NCI-H446 (cell line): ENCODE results near the gene TGIF1.
"Not testable (repeated sequence)": the region's sequence is repeated elsewhere in the genome, so short reads cannot be mapped to it uniquely, and the experiment has no call there.

Source experiments
- DNase-seq, 2 experiments: peaks; one replicate each; lab custom pipeline; 2025; lab: John Stamatoyannopoulos, UW

The TGIF1 gene

DNA sequence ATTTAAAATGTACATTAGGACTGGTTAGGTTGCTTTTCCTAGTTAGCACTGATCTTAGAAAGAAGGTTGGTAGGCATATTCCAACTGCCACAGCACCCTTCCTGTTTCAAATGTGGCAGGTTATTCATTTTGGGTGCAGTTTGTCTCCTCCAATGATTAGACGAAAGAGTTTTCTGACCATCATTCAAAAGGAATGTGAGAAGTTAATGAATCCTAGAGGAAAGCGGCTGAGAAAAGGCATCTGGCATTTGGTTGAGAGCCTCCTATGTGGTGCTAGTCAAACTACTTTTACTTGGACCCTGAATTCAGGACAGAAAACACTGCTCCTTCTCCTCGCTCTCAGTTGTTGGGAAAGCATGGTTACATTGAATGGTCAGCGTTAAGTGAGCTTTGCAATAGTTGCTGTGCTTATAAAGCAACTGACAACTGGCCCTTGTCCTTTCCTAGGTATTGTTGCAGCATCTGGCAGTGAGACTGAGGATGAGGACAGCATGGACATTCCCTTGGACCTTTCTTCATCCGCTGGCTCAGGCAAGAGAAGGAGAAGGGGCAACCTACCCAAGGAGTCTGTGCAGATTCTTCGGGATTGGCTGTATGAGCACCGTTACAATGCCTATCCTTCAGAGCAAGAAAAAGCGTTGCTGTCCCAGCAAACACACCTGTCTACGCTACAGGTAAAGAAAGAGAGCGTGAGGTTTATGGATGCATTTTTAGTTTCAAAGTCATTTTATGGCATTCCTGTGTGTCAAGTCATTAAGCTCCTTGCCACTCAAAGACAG lies 6.1 kb downstream of the TGIF1 start:
- DNase-seq, result no peak

DNA sequence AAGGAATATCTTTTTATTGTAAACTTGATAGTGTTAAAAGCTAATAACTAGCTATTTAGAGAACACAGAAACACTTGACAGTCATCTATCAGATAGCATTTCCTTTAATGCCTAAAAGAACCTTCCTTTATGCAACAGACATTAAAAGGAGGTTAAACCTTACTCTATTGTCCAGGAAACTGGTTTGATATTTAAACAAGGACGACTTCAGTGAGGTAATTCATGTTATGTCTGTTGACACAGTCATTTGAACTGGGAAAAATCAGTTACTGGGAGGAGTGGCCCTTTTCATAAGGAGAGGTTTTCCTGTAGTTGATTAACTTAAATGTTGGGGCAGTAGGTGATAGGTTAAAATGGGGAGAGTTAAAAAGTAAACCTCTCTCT lies 6.7 kb downstream of the TGIF1 start:
- DNase-seq, result no peak

DNA sequence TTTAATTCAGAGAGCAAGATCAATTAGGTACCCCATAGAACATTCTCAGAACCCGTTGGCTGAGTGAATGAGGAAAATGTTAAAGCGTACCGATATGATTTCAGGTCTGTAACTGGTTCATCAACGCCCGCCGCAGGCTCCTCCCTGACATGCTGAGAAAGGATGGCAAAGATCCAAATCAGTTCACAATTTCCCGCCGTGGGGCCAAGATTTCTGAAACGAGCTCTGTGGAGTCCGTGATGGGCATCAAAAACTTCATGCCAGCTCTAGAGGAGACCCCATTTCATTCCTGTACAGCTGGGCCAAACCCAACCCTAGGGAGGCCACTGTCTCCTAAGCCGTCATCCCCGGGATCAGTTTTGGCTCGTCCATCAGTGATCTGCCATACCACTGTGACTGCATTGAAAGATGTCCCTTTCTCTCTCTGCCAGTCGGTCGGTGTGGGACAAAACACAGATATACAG lies 7.3 kb downstream of the TGIF1 start:
- no peak for DNase-seq

DNA sequence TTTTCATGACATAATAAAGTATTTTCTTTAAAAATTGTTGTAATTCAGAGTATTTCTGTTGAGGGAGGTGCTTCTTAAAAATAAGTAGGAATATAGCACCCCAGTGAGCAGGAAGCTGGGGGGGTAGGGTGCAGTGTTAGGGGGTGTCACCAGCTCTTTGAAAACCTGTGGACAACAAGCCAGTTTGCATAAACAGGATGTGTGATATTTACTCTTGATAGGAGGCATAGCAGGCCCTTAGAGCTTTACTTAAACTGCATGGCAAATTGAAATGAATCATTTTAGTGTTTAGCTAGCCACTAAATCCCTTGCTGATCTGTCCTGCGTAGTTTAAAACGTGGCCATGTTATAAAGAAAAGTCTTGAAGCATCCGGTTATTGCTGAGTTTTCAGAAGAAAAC lies 8.4 kb downstream of the TGIF1 start:
- DNase-seq, result no peak

DNA sequence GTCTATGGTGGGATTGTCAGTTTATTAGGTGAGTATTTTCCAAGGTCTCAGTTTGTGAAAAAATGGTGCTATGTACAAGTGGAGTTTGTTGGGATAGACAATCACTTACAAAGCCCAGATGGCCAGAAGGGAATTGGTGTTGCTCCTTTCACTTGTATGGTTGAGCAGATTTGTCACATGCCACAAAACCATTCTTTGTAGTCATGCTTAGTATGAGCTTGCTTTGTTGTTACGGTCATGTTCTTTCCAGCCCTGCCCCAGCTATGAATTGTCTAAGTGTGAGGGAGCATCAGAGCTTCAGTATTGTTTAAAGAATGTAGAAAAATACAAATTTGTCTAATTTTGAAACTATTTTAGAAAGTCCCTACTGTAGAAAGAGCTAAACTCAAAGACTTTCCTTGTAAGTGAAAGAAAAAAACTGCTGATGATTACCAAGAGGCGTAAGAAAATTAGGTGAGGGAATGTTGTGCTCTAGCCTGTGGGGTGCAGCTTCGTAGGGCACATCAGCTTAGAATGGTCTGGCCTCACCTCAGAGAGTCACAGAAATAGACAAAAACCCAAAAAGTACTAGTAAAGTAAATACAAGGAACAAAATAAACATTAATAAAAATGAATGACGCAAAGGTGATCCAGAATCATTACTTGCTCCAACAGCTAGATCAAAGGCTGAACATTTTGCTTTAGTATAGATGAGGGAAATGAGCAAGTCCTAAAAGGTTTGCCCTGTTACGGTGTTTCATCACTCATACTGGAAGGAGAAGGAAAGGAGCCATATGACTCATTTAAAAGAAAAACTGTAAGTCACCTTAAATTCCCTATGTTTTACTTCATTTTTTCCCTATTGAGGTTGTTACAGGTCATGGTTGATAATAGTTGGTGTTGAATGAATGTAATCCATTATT lies 9.2 kb downstream of the TGIF1 start:
- no peak for DNase-seq

DNA sequence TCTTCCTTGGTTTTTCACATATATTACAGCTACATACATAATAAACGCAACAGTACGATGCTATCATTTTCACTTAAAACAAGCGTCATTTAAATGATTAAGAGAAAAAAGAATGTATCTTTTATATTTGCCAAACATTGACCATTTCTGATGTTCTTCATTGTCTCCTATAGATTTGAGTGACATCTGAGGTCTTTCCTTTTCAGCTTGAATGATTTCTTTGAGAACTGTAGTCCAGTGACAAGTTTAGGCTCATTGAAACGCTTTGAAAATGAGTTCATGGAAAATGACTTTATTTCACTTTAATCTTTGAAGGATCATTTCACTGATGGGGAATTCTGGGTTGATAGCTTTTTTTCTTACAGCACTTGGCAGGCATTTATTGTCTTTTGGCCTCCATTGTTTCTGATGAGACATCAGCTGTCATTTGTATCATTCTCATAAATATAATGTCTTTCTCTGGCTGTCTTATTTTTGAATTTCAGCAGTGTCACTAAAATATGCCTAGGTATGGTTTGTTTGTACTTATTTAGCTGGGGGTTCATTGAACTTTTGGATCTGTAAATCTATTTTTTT lies 10.9 kb downstream of the TGIF1 start:
- DNase-seq, result no peak

DNA sequence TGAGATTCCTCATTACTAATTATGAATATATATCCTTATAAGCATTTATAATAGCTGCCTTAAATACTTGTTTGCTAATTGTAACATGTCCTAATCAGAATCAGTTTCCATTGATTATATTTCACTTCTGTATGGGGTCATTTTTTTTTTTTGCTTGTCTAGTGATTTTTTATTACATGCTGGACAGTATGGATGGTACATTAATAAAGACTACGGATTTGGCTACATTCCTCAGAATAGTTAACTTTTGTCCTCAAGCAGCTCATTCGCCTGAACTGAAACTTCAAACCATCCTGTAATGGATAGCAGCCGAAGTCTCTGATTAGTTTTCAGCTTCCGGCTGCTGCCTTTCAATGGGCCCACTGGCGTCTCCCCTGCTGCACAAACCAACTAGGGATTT lies 11.7 kb downstream of the TGIF1 start:
- DNase-seq, result no peak

DNA sequence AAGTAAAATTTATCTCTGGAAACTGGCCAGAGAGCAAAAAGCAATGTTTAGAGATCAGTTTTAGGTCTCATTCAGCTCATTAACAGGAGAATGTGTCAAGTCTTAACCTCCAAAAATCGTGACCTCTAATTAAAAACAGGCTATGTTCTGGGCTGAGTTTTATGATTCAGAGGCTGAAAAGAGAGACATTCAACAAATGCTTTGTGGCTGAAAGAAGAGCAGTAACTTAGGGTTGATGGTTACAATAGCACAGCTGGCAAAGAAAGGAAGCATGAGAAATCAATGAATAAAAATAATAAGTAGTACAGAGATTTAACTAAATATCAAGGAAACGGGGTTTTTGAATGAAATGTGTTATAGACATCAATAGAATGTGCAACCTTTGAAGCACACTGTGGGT lies 13.1 kb downstream of the TGIF1 start:
- DNase-seq, result no peak

DNA sequence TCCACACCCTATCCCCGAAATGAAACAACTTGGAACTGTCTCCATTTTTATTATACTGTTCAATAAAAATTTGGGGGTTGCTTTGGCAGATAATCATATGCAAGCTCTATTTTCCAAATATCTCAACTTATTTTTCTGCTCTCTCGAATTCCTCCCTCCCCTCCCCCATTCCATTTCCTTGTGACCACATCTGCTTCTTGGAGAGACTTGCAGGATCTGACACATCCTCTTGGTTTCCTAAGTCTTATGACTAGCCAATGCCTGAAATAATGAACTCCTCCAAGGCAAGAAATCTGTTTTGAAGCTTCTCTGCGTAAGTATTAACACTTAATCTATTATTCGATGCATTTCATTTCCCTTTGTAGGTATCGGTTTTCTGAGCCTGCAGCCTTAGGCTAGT lies 16.1 kb downstream of the TGIF1 start:
- no peak for DNase-seq

DNA sequence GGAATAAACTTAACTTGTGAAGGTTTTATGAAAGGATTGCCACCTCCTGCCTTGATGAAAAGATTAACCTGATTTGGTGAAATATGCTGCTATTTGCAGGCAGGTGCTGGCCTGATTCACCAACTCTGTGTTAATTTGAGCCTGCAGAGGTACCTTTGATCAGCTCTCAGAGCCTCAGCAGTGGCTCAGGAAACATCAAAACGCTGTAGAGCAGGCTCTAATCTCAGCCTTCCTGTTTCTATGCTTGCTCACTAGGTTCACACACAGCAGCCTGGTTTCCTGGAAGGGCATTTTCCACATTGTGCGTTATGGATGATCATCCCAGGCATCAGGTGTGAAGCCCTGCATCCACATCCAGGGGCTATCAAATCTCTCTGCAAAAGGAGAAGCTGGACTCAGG lies 16.9 kb downstream of the TGIF1 start:
- no peak for DNase-seq

DNA sequence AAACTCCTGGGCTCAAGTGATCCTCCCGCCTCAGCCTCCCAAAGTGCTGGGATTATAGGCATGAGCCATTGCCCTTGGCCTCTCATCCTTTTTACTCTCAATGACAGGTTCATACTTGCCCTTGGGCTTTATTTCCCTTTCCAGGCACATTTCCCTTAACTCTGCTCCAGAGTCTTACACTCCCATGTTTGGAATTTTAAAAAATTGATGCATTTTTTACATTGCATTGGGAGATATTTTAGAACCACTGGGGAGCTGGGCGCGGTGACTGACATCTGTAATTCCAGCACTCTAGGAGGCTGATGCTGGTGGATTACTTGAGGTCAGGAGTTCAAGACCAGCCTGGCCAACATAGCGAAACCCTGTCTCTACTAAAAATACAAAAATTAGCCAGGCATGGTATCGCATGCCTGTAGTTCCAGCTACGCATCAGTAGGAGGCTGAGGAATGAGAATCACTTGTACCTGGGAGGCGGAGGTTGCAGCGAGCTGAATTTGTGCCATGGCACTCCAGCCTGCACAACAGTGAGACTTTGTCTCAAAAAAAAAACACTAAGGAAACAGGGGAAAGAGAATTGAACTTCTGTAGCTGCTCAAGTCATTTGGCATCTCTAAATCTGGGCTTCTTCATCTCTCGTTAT lies 18.2 kb downstream of the TGIF1 start:
- no peak for DNase-seq

DNA sequence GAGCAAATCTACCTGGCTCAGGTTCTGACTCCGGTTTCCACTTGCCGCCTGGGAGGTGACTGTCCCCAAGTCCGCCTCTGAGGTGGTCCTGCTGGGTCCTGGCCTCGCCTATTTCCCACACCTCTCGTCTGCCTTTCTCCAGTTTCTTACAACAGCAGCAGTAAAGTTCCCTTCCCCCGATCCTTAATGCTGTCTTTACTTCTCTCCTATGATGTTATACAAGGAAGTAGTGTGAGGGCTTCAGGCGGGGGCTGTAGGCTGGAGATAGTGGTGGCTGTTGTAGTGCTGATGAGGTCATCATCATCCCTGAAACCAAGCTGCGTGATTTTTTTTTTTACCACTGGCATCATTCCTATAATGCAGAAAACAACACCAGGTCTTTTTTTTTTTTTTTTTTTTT lies 18.9 kb downstream of the TGIF1 start:
- DNase-seq, result no peak

DNA sequence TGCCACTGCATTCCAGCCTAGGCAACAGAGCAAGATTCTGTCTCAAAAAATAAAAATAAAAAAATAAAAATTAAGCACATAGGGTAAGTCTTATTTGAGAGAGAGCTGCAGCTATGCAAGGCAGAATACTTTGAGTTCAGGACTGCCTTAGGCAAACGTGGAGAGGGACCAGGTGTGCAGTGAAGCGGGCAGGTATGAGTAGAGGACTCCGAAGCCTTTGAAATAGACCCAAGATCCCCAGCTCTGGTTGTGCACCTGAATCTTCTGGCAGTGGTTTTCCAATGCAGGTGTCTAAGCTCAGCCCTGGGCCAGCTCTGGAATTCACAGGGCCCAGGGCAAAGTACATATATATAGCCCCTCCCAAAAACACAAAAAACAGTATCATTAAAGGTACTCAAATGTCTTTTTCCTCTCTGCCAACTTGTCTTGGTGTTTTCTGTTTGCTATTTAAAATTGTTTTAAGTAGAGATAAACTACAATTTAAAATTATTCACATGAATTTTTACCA lies 21.2 kb downstream of the TGIF1 start:
- no peak for DNase-seq

DNA sequence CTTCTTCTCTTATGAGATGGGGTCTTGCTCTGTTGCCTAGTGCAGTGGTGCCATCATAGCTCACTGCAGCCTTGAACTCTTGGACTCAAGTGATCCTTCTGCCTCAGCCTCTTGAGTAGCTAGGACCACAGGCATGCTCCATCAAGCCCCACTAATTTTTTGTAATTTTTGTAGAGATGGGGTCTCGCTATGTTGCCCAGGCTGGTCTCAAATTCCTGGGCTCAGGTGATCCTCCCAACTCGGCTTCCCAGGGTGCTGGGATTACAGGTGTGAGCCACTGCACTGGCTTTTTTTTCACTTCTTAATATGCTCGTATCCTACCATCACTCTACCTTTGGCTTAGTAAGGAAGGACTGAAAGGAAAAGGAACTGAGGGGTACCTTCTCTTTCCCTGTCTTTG lies 22.1 kb downstream of the TGIF1 start:
- not testable (repeated sequence) for DNase-seq

DNA sequence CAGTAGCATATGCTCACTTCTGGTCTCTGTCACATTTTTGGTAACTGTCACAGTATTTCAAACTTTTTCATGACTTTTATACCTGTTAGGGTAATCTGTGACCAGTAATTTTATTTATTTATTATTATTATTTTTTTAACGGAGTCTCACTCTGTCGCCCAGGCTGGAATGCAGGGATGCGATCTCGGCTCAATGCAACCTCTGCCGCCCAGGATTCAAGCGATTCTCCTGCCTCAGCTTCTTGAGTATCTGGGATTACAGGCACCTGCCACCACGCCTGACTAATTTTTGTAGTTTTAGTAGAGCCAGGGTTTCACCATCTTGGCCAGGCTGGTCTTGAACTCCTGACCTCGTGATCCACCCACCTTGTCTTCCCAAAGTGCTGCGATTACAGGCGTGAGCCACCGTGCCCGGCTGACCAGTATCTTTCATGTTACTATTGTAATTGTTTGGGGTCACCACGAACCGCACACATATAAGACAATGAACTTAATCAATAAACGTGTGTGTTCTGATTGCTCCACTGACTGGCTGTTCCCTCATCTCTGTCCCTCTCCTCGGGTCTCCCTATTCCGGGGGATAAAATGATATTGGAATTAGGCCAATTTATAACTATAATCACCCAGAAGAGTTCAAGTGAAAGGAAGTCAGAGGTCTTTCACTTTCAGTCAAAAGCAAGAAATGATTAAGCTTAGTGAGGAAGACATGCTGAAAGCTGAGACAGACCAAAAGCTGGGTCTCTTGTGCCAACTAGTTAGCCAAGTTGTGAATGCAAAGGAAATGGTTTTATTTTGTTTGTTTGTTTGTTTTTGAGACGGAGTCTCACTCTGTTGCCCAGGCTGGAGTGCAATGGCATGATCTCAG lies 22.9 kb downstream of the TGIF1 start:
- DNase-seq, result no peak

DNA sequence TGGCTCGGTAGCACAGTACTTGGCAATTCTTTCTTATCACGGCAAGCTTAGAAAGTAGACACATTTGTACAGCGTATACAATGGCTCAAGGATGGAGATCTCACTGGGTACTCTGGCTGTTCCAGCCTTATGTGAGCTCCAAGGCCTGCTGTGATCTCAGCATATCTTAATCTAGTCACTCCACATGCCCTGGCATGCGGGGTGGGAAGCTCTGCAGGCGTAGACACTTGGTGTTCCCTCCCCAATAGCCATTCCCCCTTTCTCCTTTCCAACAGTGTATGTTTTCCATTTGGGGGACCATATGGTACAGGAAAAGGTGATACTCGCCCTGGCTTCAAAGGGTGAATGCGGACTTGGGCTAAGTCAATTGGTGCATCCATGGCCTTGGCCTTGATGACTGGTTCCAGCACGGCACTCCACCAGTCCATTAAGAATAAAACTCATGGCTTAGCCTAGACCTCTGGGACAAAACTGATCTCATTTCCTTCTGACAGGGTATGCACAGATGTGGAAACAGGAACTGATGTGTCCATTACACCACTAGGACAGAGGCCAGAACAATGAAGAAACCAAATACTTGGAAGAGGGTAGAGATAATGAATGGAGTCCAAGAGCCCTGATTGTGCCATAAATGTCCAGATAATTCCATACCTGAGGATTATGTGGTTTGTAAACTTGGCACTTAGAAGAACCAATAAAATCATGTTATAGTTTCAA lies 28.4 kb downstream of the TGIF1 start:
- no peak for DNase-seq

DNA sequence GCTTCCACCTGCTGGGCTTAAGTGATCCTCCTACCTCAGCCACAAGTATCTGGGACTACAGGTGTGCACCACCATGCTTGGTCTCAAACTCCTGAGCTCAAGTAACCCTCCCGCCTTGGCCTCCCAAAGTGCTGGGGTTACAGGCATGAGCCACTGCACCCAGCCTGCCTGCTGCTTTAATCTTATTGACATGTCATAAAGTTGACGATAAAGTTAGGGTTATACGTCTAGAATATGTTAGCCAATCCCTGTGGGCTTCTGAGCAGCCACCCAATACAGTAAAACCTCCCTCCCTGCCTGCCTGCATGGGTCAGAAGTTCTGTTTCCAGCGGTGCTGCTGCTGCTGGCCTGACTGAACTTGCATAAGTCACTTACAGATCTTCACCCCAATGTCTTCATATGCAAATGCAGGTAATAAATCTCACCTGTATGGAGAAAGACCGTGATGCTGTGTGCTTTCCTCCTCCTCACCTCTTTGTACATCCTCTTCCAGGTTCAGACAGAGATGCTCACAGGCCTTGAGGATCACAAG lies 30.1 kb downstream of the TGIF1 start:
- DNase-seq, result no peak

DNA sequence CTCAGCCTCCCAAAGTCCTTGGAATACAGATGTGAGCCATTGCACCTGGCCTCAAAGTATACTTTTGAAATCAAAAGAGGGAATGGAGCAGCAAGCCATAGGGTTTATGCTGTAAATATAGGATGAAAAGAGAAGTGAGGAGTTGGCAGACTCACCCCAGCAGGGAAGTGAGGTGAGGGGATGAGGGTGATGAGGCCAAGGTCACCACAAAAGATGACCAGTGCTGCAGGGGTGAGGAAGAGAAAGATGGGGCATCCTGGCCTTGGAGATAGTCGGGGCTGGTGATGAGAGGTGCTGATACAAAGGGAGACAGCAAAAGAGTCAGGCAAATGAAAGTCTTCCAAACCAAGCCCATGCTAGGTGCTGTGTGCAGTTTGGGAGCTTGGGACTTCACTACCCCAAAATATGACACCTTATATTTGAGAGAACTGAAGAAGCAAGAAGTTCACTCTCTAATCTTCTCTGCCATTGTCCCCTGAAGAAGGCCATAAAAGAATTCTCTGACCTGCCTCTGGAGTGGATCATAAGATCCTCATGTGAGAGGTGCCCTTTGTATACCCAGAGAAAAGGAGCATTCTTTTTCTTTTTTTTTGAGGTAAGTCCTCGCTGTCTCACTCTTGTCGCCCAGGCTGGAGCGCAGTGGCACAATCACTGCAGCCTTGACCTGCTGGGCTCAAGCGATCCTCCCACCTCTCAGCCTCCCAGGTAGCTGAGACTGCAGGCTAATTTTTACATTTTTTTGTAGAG lies 31.0 kb downstream of the TGIF1 start:
- DNase-seq, result no peak

DNA sequence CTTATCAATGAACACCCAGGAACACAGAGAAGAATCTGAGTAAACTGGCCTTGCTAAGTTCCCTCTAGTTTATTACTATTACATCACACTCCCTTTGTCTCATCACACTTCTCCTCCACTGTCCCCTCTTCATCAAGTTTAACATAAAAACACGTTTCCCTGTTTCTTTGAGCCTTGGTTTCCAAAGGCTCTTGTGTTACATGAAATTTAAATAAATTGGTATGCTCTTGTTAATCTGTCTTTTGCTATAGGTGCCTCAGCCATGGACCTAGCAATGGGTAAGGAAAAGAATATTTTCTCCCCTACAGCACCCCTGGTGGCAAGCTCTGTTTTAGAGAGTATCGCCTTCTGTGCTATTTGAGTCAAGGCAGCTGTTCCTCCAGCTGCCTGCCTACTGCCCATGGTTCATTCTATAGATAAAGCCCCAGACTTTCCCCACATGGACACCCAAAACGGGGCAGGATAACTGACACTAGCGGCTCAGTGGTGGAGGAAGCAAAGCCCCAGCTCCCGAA lies 31.8 kb downstream of the TGIF1 start:
- no peak for DNase-seq
